HCT116 (cell line): ENCODE data around the gene SLC6A17.

Experiments used
- ATF3 ChIP-seq: IDR thresholded peaks from 2 replicates; pipeline ENCODE4 v1.6.1; 2012
- CTCF ChIP-seq, 3 experiments: fragments of 200-600 bp in 1 of 3; sonication (generic) in 1 of 3; IDR thresholded peaks in 2 of 3; conservative IDR thresholded peaks in 1 of 3; 2 replicates each; pipeline ENCODE4 v1.5.1; 2012 to 2017; ENCODE audit warnings: low read depth in 2 of 3, low read length in 2 of 3, antibody characterized with exemption in 1 of 3, borderline replicate concordance in 1 of 3, control low read depth in 1 of 3, mild to moderate bottlenecking in 1 of 3, mixed read lengths in 1 of 3, mixed run types in 1 of 3, moderate library complexity in 1 of 3; ENCODE audit not compliant: insufficient read depth in 1 of 3
- ELF1 ChIP-seq: IDR thresholded peaks from 2 replicates; pipeline ENCODE4 v1.6.1; 2012; ENCODE audit warnings: low read depth, borderline replicate concordance
- EZH2 ChIP-seq: fragments of 200-600 bp; sonication (generic); IDR thresholded peaks from 2 replicates; pipeline ENCODE4 v1.6.1; 2017; ENCODE audit warnings: antibody characterized with exemption, mixed run types
- FOSL1 ChIP-seq: IDR thresholded peaks from 2 replicates; pipeline ENCODE4 v1.6.1; 2012; ENCODE audit warnings: low read depth
- POLR2AphosphoS5 ChIP-seq: IDR thresholded peaks from 2 replicates; pipeline ENCODE4 v1.6.1; 2011; ENCODE audit warnings: mild to moderate bottlenecking, low read depth, low read length, moderate library complexity
- RAD21 ChIP-seq: IDR thresholded peaks from 2 replicates; pipeline ENCODE4 v1.6.1; 2012; ENCODE audit warnings: low read depth, mild to moderate bottlenecking
- ZNF274 ChIP-seq: fragments of 200-500 bp; sonication (Bioruptor generic); IDR thresholded peaks from 2 replicates; pipeline ENCODE4 v1.6.1; 2014; ENCODE audit warnings: mild to moderate bottlenecking, low read depth, low read length, inconsistent platforms

GRCh38 chr1:110223127-110223526, 72.8 kb downstream of the SLC6A17 start:
- TF ChIP-seq EZH2 (no peak), RAD21 (no peak), CTCF (IDR thresholded peaks at IDR 0.05 in 2 of 3, conservative IDR thresholded peaks at IDR 0.05 in 1 of 3; ENCODE audit: borderline replicate concordance in 1 of 3, insufficient read depth in 1 of 3, low read depth in 2 of 3, low read length in 2 of 3) (no peak), ATF3 (no peak), POLR2AphosphoS5 (no peak), FOSL1 (no peak), ELF1 (no peak), ZNF274 (no peak)
